HEK293T (cell line): ENCODE measurements around the gene RPTOR.

Experiments used
- CTBP1 ChIP-seq: fragments of 450-650 bp; IDR thresholded peaks from 2 replicates; pipeline ENCODE4 v1.6.1; 2016; ENCODE audit warnings: borderline replicate concordance
- FOXM1 ChIP-seq: fragments of 450-650 bp; IDR thresholded peaks from 2 replicates; pipeline ENCODE4 v1.6.1; 2017; ENCODE audit warnings: mild to moderate bottlenecking, borderline replicate concordance
- LEF1 ChIP-seq: fragments of 450-650 bp; IDR thresholded peaks from 2 replicates; pipeline ENCODE4 v1.6.1; 2017; ENCODE audit warnings: mild to moderate bottlenecking, borderline replicate concordance
- SUZ12 ChIP-seq: fragments of 450-650 bp; IDR thresholded peaks from 2 replicates; pipeline ENCODE4 v1.6.1; 2016; ENCODE audit warnings: mild to moderate bottlenecking
- ZNF384 ChIP-seq: fragments of 450-650 bp; IDR thresholded peaks from 2 replicates; pipeline ENCODE4 v1.6.1; 2016

DNA sequence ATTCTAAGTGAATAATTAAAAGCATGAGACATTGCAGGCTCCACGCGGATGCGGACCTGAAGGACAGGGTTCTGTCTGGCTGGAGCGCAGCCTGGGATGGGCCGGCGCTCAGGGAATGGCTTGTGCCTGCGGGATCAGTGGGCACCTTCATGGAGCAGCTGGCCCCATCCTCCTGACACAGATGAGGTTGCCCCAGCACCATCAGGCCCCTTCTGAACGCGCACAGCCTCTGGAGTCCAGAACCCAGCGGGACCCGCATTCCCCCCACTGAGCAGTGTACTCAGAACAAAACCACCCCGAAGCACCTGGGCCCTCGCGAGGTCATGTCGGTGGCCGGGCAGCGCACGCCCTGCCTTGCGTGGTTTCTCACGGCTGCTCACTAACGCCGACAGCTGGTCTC lies 376.5 kb downstream of the RPTOR start:
- TF ChIP-seq CTBP1 (no peak), SUZ12 (no peak), FOXM1 (no peak), LEF1 (no peak), ZNF384 (no peak)
